ENCODE measurements around the gene THADA.

GRCh38 chr2:43268066-43268953, 327.5 kb downstream of the THADA start:
- TF ChIP-seq USF1 (CRISPR knock-in tag; IDR thresholded peaks at IDR 0.05) (no peak), ZNF512 (CRISPR knock-in tag; IDR thresholded peaks at IDR 0.05; ENCODE audit: borderline replicate concordance) (no peak), USF2 (CRISPR knock-in tag; IDR thresholded peaks at IDR 0.05) (no peak), ZNF232 (CRISPR knock-in tag; IDR thresholded peaks at IDR 0.05) (no peak), CTCF (IDR thresholded peaks at IDR 0.05) (no peak), TP53 (CRISPR knock-in tag; IDR thresholded peaks at IDR 0.05) (no peak), HMGXB4 (CRISPR knock-in tag; IDR thresholded peaks at IDR 0.05) (no peak), SP1 (CRISPR knock-in tag; conservative IDR thresholded peaks at IDR 0.05) (no peak), ZNF138 (CRISPR knock-in tag; conservative IDR thresholded peaks at IDR 0.05) (no peak), MAX (CRISPR knock-in tag; IDR thresholded peaks at IDR 0.05) (no peak), NR1H2 (CRISPR knock-in tag; IDR thresholded peaks at IDR 0.05) (no peak), CREB1 (CRISPR knock-in tag; IDR thresholded peaks at IDR 0.05) (no peak)
